HG02610 (cell line): ENCODE data around the gene ERC2.

Experiments
- ATAC-seq: cut with Tn5 transposase; IDR thresholded peaks from one replicate; pipeline ENCODE4 v1.9.1; 2021; ENCODE audit warnings: mild to moderate bottlenecking, moderate library complexity; ENCODE audit not compliant: unreplicated experiment

Gene ERC2

DNA sequence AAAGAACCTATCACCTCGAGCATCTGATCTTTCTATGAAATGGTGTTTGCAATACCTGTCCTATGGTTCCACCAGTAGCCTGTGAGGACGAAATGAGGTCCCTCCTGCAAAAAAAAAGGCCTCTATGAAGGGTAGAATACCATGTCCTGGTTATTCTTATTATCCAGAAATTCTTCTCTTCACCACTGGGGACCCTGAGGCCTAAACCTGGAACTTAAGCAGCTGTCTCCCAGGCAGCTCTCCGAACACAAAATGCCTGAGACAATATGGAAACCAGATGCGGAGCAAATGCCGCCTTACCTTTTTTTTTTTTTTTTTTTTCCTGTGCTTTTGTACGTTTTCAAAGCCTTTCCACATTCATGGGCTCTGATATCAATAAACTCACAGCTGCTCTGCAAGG lies 919.1 kb downstream of the ERC2 start:
- ATAC-seq, result no peak

DNA sequence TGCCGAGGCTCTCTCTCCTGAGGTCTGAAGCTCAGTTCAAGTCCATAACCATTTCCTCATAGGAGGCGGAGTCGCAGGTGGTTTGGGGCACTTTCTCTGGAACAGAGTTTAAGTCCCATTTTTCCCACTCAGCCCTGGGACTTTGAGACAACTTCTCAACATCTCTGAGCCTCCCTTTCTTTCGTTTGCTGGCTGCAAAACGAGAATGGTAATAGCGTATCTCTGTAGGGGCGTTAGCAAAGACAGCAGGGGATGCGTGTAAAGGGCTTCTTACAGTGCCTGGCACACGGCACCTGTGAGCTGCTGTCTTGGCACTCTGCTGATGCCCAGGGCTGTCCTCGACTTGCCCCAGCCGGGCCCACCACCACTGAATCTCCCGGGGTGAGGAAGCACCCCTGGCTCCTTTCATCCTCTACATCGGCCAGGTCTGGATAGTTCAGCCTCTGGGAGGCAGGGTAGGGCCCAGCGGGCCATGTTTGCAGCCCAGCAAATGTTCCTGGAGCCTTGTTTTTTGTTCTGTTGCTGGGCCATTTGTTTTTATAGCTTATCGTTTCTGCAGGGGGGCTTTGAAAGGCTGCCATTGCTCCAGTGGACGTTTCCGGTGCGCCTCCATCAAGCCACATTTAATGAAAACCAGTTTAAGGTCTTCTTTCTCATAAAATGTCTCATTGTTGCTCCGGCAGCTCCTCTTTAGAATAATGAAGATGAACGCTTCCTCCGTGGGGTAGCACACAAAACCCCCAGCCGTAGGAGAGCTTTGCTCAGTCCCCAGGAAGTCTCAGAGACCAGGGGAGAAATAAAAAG lies 921.2 kb downstream of the ERC2 start:
- ATAC-seq, result no peak

GRCh38 chr3:55545995-55546394 lies 922.3 kb downstream of the ERC2 start:
- ATAC-seq, result no peak

GRCh38 chr3:55544219-55544618 lies 924.0 kb downstream of the ERC2 start:
- no peak for ATAC-seq

DNA sequence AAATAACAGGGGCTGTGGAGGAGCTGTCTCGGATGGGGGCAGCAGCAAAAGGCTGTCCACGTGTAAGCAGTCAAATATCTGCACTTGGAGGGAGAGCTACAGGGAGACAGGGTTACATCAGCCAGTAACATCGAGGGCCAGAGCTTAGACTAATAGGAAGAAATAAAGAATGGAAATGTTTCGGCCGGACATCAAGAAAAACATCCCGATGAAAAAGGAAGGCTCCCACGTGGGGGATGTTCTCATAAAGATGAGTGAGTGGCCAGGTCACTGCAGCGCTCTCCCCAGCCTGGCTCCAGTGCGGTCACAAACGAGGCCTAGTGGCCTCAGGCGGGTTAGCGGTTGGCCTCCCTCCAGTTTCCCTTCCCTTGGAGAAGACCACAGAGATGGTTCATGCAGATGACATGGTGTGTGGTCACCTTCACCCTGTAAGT lies 925.1 kb downstream of the ERC2 start:
- ATAC-seq, result no peak

DNA sequence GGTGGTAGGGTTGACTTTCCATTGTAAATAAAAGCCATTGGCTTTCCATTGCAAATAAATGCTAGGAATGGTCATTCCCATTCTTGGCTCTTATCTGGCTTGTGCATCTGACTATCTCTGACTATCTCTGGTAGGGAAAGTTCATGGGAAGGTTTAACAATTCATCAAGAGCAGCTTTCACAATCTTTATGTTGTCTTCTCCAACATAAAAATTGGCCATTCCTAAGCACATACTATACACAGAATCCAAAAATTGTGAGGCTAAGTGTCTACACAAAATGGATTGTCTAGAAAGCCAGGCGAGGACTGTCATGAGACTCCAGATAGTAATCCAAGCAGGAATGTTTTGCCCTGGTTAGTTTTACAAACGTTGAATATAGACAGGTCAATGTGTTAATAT lies 926.8 kb downstream of the ERC2 start:
- no peak for ATAC-seq

- no peak for ATAC-seq
These were observed 927.3 kb downstream of the ERC2 start for GRCh38 chr3:55541016-55541415.

DNA sequence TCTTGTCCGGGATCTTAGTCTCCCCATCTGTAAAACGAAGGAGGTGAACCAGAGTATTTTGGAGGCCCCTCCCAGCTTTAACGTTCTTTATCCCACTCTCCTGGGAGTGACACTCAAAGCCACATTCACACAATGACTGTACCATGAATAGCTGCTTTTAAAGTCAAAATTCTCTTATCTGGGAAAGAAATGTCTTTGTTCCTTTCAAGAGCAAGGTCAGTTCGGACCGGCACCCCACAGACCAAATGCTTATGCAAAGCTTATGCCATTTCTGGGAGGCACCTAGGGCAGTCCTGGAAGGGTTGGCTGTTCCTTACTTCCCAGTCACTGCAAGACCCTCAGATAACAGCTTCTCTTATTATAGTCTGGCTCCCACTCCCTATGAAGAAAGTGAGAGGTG lies 927.7 kb downstream of the ERC2 start:
- no peak for ATAC-seq

DNA sequence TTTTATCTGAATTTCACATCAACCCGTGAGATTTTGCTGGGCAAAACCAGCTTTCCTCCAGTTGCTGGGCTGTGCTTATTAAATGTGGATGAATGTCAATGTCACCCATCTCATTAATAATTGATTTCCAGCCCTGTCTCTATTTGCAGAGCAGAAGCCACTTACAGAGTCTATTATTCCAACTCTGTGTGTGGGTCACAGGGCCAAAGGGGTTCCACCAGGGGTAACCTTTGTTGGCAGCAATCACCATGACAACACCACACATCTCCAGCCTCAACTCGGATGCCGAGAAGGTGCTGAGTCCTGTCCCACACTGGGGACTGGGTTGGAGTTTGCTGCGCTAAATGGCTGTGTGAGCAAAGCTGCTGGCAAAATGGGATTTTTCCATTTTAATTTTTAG lies 930.1 kb downstream of the ERC2 start:
- no peak for ATAC-seq

DNA sequence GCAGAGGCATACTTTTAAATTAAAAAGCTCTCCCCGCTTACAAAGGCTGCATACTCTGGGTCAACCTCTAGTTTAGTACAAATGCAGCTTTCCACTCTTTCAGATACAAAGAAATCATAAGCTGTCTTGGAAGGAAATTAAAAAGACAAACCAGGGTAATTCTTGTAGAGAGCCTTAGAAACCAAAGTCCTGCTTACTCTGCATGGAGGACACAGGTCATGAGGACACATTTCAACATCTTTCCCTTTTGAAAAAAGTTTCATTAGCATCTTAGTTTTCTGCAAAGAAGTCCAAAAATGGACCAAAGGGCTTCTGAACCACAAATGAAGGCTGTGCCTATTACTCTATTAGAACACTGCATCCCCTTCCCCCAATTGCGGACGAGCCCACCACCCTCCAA lies 930.7 kb downstream of the ERC2 start:
- ATAC-seq, result no peak

- ATAC-seq, result no peak
These were observed 931.1 kb downstream of the ERC2 start for GRCh38 chr3:55537129-55537528.

DNA sequence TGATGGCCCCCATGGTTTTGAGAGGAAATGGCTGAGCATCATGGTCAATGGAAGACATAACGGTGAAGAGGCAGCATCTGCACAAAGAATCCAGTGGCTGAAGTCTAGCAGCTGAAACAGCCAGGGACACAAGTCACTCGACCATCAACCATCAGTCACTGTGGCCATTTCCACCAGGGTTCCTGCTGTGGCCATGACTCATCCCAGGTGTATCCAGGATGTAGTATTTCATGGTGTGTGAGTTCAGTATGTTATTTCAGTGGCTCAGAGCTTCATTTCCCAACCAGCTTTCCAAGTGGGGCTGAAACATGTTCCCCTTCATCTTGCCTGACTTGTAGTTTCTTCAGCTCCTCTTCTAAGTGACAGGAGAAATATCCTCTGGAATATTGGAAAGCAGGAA lies 933.4 kb downstream of the ERC2 start:
- ATAC-seq, result no peak

GRCh38 chr3:55532806-55533205 lies 935.5 kb downstream of the ERC2 start:
- ATAC-seq, result no peak

DNA sequence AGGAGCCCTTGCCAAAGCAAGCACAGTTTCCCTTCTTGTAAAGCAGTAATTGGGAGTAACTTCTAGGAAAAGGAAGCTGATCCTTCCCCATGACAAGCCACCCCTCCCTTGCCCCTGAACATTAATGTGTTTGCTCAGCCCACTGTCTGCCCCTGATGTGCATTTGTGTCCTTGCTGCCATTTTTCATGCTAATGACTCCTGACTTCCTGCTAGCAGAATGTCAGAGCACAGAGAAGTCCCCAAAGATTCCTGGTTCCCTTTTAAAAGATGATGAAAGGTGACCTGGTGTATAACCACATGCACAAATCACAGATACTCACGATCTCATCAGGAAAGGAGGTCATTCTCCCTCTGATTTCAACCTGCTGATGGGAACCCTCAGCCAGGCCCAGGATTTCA lies 936.9 kb downstream of the ERC2 start:
- ATAC-seq, result no peak

- ATAC-seq, result no peak
These were observed 940.9 kb downstream of the ERC2 start for GRCh38 chr3:55527361-55527760.

DNA sequence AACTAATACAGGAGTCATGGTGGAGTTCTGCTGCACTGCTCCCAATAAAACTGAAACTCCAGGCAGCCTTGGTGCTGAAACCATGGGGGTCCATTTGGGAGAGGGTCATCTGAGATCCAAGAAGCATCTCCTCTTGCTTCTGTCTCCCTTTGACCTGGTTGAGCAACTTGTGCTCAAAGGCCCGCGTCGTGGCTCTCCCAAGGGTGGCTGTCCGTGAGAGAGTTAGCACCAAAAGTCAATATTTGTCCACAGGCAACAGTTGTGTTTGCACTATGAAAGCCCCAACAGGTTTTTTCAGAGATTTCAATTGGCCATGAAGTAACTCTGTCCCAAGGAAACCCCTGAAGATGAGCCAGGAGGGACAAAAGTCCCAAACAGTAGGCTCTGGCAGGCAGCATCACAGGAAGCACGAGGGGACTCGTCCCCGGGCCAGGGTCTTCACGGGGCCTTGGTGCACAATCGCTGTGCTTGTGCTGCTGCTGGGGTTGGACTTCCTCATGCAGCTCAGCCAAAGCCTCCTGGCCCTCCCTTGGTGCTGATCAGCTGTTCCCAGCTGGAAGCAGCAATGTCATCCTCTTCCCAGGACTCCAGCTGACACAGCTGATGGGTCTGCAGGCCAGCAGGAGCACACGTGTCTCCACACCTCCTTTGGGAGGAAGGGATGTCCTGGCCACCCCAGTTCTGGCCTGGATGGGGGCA lies 941.8 kb downstream of the ERC2 start:
- ATAC-seq, result no peak

- no peak for ATAC-seq
These were observed 942.8 kb downstream of the ERC2 start for GRCh38 chr3:55525436-55525835.

- ATAC-seq, result no peak
These were observed 943.6 kb downstream of the ERC2 start for GRCh38 chr3:55524565-55525244.

- no peak for ATAC-seq
These were observed 944.8 kb downstream of the ERC2 start for GRCh38 chr3:55523471-55523870.

DNA sequence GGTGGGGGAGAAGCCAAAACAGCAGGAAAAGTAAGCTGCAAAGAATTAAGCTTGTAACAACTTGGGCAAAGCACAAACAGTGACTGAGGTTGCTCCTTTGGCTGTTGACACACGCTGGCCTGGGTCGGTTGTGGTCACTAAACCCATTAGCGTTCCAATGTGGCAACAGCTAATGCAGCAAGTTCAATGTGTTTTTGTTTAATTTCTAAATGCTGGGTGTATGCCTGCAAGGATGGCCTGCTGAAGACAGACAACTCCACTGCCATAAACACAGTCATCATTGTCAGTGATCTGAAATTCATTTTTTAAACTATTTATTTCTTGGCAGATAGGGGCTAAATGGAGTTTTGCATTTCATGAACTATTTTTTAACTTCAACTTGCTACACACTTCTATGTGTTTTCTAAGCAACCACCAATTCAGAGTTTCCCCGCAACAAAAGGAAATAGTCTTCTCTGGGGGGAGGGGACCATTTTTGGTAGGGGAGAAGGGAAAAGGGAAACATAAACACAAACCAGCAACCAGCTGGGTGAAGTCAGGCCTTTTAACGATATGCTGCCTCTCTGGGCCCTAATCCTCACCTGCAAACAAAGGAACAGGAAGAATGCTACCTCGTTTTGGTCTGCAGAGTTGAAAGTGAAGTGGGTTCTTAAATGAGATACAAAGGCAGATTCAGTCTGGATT lies 946.4 kb downstream of the ERC2 start:
- ATAC-seq, result no peak

DNA sequence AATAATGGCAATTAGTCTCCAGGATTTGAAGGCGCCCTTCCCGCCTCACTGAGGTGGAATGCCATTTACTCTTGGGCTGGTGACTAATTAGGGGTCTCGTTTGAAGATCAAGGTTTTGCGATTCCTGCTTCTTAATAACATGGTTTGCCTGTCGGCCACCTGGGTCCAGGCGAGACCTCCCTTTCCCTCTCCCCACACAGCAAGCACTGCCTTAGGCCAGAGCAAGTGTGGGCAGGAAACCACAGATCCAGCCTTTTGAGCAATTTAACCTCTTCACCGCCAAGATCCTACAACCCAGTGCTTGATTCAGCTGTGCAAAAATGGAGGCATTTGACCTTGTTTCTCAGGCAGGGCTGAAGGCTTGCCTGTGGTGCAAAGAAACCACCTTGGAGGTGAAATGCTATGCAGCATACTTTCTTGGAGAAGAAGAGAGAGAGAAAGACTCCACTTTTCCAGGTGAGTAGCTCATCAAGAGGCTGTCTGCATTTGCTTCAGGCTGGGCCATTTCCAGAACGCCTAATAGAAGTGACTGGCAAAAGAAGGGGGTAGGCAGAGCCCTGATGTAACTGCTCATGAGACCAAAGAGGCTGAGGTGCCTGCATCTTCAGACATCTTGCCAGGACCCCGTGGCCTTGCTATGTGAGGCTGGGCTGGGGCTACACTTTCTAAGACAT lies 947.1 kb downstream of the ERC2 start:
- ATAC-seq, result no peak
